NCI-H460 (cell line): ENCODE results near the gene TRAF3IP1. TPM values are rescaled to one million over a fixed set of nuclear protein-coding genes. Genes with fewer than 3 reads are reported as not detected.
"Not testable (repeated sequence)": the region's sequence is repeated elsewhere in the genome, so short reads cannot be mapped to it uniquely, and the experiment has no call there.

ENCODE experiments used
- DNase-seq: peaks from one replicate; pipeline ENCODE4 v3.0.0-alpha.2; 2016; ENCODE audit warnings: low read depth; ENCODE audit errors: extremely low read depth
- total RNA-seq: library from RNA; depleted of rRNA; stranded (reverse); fragments of >200 nt; shearing (Covaris generic); gene quantifications from 2 replicates; pipeline ENCODE4 v1.2.3, GENCODE V29; 2014

TRAF3IP1 gene
- total RNA-seq, 1 experiment from 2014 or later = 8.9 TPM

- no peak for DNase-seq
These were observed 17.5 kb downstream of the TRAF3IP1 start for GRCh38 chr2:238337846-238338245.

- no peak for DNase-seq
These were observed 18.5 kb downstream of the TRAF3IP1 start for GRCh38 chr2:238338710-238339394.

DNA sequence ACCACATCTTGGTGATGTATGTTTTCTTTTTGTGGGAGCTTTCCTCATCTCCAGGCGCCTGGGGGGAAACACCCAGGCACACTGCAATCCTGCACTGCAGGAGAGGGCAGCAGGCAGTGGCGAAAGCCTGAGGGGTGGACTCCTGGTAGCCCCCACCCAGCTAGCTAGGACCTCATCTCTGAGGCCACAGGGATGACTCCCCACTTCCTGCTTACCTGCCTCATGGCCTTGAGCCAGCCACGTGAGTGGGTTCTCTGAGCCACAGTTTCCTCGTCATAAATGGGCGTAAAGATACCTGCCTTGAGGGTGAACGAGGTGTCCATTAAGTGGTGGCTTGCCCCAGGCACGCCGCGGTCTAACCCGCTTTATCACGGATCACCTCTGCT, 19.1 kb downstream of the TRAF3IP1 start:
- no peak for DNase-seq

DNA sequence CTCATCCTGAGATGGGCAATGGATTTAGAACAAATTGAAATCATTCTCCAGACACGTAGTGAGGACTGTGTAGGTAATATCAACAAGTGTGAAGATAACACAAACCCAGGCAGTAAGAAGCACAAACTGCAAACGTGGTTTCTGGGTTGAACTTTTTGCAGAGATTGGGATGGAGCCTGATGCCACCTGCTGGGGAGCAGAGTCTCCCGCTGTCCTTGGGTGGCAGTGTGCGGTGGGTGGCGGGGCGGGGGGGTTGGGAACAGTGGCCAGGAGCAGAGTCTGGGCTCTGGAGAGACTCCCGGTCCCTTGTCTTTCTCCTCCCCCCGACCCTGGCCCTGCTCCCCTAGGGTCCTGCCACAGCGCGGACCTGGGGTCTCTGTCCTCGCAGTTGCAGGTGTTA, 19.5 kb downstream of the TRAF3IP1 start:
- DNase-seq = no peak

DNA sequence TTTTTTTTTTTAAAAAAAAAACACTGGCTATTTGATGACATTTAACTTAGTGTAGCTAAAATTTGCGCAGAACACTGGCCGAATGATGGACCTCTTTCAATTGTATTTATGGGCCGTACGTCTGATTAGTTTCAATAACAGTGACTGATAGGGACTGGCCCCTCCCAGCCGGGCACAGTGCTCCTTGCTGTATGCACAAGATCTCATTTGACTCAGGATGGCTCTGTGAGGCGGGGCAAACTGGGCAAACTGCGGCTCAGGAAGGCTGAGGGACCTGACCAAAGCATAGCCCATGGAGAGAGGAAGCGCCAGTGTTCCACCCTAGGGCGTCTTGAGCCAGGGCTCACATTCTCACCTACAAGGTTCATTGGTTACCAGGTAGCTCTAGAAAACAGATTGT, 21.2 kb downstream of the TRAF3IP1 start:
- DNase-seq = no peak

GRCh38 chr2:238344035-238344434, 23.7 kb downstream of the TRAF3IP1 start:
- DNase-seq = no peak

GRCh38 chr2:238344517-238344916, 24.2 kb downstream of the TRAF3IP1 start:
- no peak for DNase-seq

DNA sequence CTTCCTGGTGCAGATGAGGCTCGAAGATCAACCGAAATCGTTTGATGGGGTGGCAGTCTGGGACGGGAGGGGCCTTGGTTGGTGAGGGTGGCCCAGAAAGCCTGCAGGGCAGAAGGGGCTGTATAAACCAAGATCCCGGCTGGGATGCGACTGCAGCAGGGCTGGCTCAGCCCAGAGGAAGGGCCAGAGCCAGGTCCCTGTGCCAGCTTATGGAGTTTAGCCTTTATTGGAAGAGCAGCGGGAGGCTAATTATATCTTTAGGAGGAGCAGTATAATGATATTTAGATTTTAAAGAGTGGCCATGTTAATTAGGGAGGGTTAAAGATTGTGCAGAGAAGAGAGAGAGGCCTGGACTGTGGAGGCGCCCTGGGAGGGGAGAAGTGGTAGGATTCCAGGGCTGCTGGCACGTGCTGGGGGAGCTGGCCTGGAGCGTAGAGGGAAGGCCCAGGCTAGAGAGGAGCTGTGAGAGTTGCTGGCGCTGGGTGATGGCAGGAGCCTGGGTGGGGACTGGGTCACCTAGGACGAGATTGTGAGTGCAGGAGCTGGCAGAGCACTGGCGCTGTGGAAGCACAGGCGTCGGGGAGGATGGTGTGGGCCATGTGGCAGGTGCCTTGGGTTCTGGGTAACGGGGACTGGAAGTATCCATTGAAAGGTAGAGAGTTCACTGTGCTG, 25.1 kb downstream of the TRAF3IP1 start:
- DNase-seq = no peak

DNA sequence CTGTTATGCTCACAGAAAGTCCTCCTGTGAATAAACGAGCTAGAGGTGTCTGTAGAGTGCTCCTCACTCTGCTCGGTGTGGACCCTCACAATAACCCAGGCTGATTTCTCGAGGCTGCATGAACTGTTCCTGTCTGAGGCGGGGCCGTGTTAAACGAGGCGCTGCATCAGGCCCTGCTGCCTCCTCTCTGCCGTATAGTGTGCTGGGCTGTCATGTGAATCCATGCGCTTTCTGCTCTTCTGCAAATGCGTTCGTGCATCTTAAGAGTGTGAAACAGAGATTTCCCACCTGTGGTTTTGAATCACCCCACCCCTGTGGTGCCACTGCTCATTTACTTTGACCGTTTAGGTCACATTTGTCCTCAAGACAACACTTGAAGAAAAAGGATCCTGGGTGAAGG, 26.2 kb downstream of the TRAF3IP1 start:
- no peak for DNase-seq

DNA sequence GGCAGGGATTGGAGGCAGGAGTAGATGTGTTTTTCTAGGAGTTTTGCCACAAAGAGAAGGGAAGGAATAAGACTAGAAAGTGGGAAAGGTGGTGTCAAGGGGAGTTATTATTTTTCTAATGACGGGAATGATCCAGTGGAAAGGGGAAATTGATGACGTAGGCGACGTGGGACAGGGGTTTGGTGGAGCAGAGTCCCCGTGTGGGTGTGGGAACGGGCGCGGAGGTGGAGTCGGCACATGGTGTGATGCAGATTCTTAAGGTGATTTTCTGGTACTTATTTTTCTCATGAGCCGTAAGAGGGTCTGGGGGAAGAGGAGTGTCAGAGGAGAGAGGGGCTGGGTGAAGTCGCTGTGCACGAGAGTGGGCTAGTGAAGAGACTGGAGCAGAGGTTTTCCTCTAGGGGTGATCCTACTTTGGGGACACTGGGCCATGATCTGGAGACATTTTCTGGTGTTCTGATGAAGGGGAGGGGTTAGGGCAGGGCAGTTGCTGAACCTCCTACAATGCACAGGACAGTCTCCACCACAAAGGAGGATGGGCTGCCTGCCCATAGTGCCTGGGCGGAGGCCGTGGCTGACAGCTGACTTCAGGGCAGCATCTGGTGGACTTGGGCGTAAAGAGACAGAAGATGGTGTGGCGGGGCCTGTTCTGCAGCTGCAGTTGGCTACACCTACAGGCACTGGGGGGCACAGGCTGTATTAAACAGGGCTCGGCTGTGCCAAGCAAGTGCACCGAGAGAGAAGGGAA, 30.0 kb downstream of the TRAF3IP1 start:
- no peak for DNase-seq

GRCh38 chr2:238351315-238351714, 31.0 kb downstream of the TRAF3IP1 start:
- DNase-seq = no peak

- DNase-seq = no peak
These were observed 32.0 kb downstream of the TRAF3IP1 start for GRCh38 chr2:238352361-238352760.

DNA sequence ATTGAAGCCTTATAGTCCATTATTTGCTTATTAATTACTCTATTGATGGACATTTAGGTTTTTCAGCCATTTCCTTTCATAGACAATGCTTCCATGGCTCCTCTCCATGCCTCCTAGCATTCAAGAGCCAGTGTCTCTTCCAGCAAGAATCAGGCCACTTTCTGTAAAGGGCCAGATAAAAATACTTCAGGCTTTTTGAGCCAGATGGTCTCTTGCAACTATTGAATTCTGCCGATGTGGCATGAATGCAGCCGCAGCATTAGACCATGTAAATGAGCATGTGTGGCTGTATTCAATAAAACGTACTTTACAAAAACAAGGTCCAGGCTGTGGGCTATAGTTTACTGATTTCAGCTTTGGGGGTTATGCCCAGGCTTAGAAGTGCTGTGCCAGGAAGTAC, 38.5 kb downstream of the TRAF3IP1 start:
- DNase-seq = no peak

DNA sequence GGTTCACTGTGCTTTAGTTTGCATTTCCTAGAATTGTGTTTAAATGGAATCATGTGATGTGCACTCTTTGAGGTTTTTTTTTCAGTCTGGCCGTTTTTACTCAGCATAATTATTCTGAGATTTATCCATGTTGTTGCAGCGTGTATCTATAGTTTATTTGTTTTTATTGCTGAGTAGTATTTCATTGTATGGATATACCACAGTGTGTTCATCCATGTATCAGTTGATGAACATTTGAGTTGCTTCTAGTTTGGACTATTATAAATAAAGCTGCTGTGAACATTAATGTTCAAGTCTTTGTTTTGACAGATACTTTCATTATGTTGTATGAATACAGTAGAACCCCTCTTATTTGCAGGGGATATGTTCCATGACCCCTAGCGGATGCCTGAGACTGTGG, 39.1 kb downstream of the TRAF3IP1 start:
- no peak for DNase-seq

DNA sequence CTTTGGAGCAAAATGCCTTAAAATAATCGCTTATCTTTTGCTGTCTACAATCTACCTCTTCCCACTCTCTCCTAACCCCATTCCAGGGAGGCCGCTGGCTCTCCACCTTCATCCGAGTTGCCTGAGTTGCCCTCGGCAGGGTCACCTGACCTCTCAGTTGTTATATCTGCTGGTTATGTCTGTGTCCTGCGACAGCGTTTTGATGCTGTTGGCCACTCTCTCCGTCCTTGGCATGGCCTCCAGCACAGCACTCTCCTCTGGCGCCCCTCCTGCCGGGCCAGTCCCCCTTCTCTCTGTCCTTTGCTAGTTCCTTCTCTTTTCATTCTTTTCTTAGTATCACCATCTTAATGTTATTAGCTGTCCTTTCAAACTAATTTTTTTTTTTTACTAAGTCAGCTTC, 41.6 kb downstream of the TRAF3IP1 start:
- DNase-seq = no peak

GRCh38 chr2:238362626-238363025, 42.3 kb downstream of the TRAF3IP1 start:
- no peak for DNase-seq

DNA sequence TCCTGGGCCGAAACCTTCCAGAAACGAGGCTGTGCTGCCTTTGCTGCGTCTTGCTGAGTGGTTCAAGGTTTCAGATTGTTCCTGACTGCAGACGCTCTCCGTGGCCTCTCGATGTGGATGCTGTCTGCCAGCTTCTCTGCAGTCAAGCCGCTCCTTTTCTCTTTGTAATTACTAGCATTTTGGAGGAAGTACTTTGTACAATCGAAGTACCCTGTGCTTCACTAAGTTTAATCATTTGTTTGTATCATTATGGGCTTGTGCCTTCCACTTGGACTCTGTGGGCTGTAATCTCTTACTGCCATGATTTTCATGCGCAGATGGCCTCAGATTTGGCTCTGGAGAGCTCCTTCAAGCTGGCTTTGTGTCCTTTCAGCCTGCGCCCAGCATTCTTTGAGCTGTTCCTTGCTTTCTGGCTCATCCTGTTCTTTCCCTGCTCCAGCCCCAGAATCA, 49.3 kb downstream of the TRAF3IP1 start:
- no peak for DNase-seq

- no peak for DNase-seq
These were observed 49.9 kb downstream of the TRAF3IP1 start for GRCh38 chr2:238370094-238370822.

GRCh38 chr2:238370823-238371372, 50.6 kb downstream of the TRAF3IP1 start:
- peak; percentile 70 for DNase-seq

GRCh38 chr2:238372277-238372676, 52.0 kb downstream of the TRAF3IP1 start:
- not testable (repeated sequence) for DNase-seq
